ENCODE data around the gene EPX.

The EPX gene

DNA sequence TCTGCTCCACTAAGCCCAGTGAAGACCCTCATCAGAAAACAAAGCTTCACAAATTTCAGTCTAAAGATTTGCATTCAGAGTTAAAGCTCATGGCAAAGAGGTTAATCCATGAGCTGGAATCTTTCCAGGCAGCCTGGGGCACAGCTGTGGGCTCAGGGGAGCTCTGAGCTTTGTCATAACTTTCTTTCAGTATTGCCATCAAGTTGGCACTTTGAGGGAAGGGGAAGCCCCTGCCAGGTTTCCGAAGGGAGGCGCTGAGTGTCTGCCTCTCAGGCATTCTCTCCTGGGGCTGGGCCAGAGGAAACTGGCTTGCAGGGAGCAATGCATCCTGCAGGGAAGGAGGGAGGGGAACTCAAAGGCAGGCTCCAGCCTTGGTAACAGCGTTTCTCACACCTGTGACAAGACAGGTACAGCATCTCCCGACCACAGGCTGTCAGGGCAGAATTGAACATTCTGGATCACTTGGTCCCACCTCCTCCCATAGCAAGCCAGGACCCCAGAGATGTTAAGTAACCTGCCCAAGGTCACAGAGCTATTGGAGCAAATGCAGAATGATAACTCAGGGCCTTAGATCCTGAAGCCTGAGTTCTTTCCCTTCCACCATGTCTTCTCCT is 49.8 kb downstream of the EPX start:
- no peak for TF ChIP-seq USF1 (IDR thresholded peaks at IDR 0.05)
- TF ChIP-seq EP300 (IDR thresholded peaks at IDR 0.05; ENCODE audit: borderline replicate concordance) = no peak
- TF ChIP-seq FOXM1 (IDR thresholded peaks at IDR 0.05; ENCODE audit: borderline replicate concordance, low read depth) = no peak
- TF ChIP-seq, protein P1, sequence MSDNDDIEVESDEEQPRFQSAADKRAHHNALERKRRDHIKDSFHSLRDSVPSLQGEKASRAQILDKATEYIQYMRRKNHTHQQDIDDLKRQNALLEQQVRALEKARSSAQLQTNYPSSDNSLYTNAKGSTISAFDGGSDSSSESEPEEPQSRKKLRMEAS (IDR thresholded peaks at IDR 0.05) = no peak
- TF ChIP-seq RAD21 (IDR thresholded peaks at IDR 0.05; ENCODE audit: low read depth) = no peak
- TF ChIP-seq TAF1 (IDR thresholded peaks at IDR 0.05; ENCODE audit: low read depth) = no peak
- no peak for TF ChIP-seq YY1 (IDR thresholded peaks at IDR 0.05; ENCODE audit: low read depth)
- TF ChIP-seq TCF12 (IDR thresholded peaks at IDR 0.05; ENCODE audit: low read depth) = no peak
- no peak for TF ChIP-seq REST (IDR thresholded peaks at IDR 0.05; ENCODE audit: low read depth)
- TF ChIP-seq ZBTB7A (IDR thresholded peaks at IDR 0.05; ENCODE audit: low read depth) = no peak
- TF ChIP-seq CEBPB (IDR thresholded peaks at IDR 0.05) = no peak
- TF ChIP-seq TEAD4 (IDR thresholded peaks at IDR 0.05) = no peak

DNA sequence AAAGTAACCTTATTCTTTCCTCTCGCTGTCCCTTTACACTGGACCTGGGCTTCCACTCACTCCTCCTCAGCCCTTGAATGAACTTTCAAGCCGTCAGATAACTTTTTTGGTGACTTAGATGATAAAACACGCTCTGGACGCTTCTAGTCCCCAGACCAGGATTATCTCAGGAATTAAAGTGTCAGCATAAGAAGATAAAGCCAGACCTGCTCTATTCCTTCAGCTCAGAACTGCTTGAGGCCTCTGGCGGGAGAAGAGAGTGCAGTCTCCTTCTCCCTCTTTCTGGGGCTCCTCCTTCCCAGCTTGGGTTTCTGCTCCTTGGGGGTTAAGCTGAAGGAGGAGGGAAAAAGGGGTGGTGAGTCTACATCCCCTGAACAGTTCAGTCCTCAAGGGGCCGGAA is 52.4 kb downstream of the EPX start:
- TF ChIP-seq TCF12 (IDR thresholded peaks at IDR 0.05; ENCODE audit: low read depth) (no peak), ZBTB7A (IDR thresholded peaks at IDR 0.05; ENCODE audit: low read depth) (no peak), YY1 (IDR thresholded peaks at IDR 0.05; ENCODE audit: low read depth) (no peak), REST (IDR thresholded peaks at IDR 0.05; ENCODE audit: low read depth) (no peak), RAD21 (IDR thresholded peaks at IDR 0.05; ENCODE audit: low read depth) (no peak), USF1 (IDR thresholded peaks at IDR 0.05) (no peak)
- TF ChIP-seq, protein P1 (IDR thresholded peaks at IDR 0.05) = no peak

- TF ChIP-seq NFIC (IDR thresholded peaks at IDR 0.05) (no peak), REST (IDR thresholded peaks at IDR 0.05; ENCODE audit: low read depth) (no peak), EGR1 (IDR thresholded peaks at IDR 0.05) (no peak), TAF1 (IDR thresholded peaks at IDR 0.05; ENCODE audit: low read depth) (no peak), TEAD4 (IDR thresholded peaks at IDR 0.05) (no peak), TCF12 (IDR thresholded peaks at IDR 0.05; ENCODE audit: low read depth) (no peak), ZBTB7A (IDR thresholded peaks at IDR 0.05; ENCODE audit: low read depth) (no peak), EP300 (IDR thresholded peaks at IDR 0.05; ENCODE audit: borderline replicate concordance) (no peak), CEBPB (IDR thresholded peaks at IDR 0.05) (no peak), YY1 (IDR thresholded peaks at IDR 0.05; ENCODE audit: low read depth) (no peak), CREB1 (IDR thresholded peaks at IDR 0.05; ENCODE audit: low read depth) (no peak), FOXM1 (IDR thresholded peaks at IDR 0.05; ENCODE audit: borderline replicate concordance, low read depth) (no peak), RAD21 (IDR thresholded peaks at IDR 0.05; ENCODE audit: low read depth) (no peak), USF1 (IDR thresholded peaks at IDR 0.05) (no peak)
- TF ChIP-seq, protein P1 (IDR thresholded peaks at IDR 0.05) = no peak
These were observed 53.0 kb downstream of the EPX start for GRCh38 chr17:58245428-58246103.

Data from Ishikawa (cell line).